ENCODE results near the gene SUFU. TPM values are rescaled to one million over a fixed set of nuclear protein-coding genes. Genes with fewer than 3 reads are reported as not detected.

Gene SUFU
- total RNA-seq, 1 experiment from 2014 or later: 13.1 TPM

DNA sequence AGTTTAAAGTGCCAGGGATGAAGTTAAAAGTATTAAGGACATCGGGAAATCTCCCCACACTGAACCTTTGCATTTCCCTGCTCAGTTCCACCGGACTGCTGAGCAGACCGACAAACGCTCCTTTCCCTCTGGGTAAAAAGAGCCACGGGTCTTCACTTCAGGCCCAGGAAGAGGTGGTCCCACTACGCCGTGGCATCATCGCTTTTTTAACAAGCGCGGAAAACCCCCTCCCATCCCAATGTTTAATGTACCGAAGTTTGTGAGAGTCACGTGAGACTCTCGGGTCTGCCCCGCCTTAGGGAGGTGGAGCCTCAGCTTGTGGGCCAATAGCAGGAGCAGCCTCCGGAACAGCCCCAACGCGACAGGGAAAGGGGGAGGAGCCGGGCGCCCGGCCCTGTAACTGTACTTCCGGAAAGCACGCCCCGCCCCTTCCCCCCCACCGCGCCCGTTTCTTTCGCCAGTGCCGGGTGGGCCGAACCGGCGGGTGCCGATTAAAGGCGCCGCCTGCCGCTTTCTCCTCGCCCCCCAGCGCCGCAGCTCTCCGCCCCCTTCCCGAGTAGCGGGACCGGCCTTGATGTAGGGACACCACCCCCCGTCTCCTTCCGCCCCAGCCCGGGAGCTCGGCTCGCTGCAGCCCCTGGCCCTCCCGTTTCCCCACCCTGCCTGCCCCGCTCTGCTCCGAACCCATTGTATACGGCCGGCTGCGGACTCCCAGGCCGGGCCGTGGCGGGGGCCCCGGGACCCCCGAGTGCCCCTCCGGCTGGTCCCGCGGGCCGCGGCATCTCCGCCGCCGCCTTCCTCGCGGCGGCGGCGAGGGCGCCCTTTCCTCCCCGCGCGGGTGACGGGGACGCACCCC, 138.3 kb downstream of the SUFU start (continued):
- TF ChIP-seq MXD4 (CRISPR knock-in tag; IDR thresholded peaks at IDR 0.05; ENCODE audit: borderline replicate concordance) (no peak), PREB (CRISPR knock-in tag; IDR thresholded peaks at IDR 0.05; ENCODE audit: borderline replicate concordance) (no peak), TP53 (CRISPR knock-in tag; IDR thresholded peaks at IDR 0.05) (0 out of 2 replicates have a peak, but pooled peaks have one; percentile 44), ATF6 (CRISPR knock-in tag; IDR thresholded peaks at IDR 0.05) (no peak), MYBL2 (CRISPR knock-in tag; IDR thresholded peaks at IDR 0.05) (peak; percentile 56; the same call in 1 of the 2 replicates), KAT7 (CRISPR knock-in tag; IDR thresholded peaks at IDR 0.05; ENCODE audit: borderline replicate concordance) (no peak), ZNF671 (CRISPR knock-in tag; IDR thresholded peaks at IDR 0.05) (no peak), ZNF121 (CRISPR knock-in tag; IDR thresholded peaks at IDR 0.05) (no peak), PRRX2 (CRISPR knock-in tag; IDR thresholded peaks at IDR 0.05) (no peak)
- TF ChIP-seq, protein P1, sequence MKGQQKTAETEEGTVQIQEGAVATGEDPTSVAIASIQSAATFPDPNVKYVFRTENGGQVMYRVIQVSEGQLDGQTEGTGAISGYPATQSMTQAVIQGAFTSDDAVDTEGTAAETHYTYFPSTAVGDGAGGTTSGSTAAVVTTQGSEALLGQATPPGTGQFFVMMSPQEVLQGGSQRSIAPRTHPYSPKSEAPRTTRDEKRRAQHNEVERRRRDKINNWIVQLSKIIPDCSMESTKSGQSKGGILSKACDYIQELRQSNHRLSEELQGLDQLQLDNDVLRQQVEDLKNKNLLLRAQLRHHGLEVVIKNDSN (CRISPR knock-in tag; IDR thresholded peaks at IDR 0.05): peak; percentile 91
- TF ChIP-seq, protein P2, sequence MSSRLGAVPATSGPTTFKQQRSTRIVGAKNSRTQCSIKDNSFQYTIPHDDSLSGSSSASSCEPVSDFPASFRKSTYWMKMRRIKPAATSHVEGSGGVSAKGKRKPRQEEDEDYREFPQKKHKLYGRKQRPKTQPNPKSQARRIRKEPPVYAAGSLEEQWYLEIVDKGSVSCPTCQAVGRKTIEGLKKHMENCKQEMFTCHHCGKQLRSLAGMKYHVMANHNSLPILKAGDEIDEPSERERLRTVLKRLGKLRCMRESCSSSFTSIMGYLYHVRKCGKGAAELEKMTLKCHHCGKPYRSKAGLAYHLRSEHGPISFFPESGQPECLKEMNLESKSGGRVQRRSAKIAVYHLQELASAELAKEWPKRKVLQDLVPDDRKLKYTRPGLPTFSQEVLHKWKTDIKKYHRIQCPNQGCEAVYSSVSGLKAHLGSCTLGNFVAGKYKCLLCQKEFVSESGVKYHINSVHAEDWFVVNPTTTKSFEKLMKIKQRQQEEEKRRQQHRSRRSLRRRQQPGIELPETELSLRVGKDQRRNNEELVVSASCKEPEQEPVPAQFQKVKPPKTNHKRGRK (CRISPR knock-in tag; IDR thresholded peaks at IDR 0.05; ENCODE audit: borderline replicate concordance): no peak
- TF ChIP-seq, protein P3, sequence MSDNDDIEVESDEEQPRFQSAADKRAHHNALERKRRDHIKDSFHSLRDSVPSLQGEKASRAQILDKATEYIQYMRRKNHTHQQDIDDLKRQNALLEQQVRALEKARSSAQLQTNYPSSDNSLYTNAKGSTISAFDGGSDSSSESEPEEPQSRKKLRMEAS (CRISPR knock-in tag; IDR thresholded peaks at IDR 0.05): peak; percentile 79

- Mint-ChIP-seq H3K36me3 (no peaks in the 10 kb centered on the region), H3K27ac (peak overlapping the region; percentile 94), H3K27me3 (ENCODE audit: low read depth) (peaks cover 4% of the 10 kb centered on the region; the same call in 1 of the 2 replicates), H3K4me3 (peak overlapping the region; percentile 87), H3K9me3 (no peaks in the 10 kb centered on the region), H3K4me1 (peaks cover 27% of the 10 kb centered on the region)
- DNase-seq (ENCODE audit: low spot score) (peak; percentile 52), ATAC-seq (no peak)
- TF ChIP-seq TP53 (CRISPR knock-in tag; IDR thresholded peaks at IDR 0.05) (0 out of 2 replicates have a peak, but pooled peaks have one; percentile 8), IRF2 (CRISPR knock-in tag; IDR thresholded peaks at IDR 0.05; ENCODE audit: borderline replicate concordance, low read depth) (no peak), SOX15 (CRISPR knock-in tag; IDR thresholded peaks at IDR 0.05) (no peak)
- TF ChIP-seq, protein P4, sequence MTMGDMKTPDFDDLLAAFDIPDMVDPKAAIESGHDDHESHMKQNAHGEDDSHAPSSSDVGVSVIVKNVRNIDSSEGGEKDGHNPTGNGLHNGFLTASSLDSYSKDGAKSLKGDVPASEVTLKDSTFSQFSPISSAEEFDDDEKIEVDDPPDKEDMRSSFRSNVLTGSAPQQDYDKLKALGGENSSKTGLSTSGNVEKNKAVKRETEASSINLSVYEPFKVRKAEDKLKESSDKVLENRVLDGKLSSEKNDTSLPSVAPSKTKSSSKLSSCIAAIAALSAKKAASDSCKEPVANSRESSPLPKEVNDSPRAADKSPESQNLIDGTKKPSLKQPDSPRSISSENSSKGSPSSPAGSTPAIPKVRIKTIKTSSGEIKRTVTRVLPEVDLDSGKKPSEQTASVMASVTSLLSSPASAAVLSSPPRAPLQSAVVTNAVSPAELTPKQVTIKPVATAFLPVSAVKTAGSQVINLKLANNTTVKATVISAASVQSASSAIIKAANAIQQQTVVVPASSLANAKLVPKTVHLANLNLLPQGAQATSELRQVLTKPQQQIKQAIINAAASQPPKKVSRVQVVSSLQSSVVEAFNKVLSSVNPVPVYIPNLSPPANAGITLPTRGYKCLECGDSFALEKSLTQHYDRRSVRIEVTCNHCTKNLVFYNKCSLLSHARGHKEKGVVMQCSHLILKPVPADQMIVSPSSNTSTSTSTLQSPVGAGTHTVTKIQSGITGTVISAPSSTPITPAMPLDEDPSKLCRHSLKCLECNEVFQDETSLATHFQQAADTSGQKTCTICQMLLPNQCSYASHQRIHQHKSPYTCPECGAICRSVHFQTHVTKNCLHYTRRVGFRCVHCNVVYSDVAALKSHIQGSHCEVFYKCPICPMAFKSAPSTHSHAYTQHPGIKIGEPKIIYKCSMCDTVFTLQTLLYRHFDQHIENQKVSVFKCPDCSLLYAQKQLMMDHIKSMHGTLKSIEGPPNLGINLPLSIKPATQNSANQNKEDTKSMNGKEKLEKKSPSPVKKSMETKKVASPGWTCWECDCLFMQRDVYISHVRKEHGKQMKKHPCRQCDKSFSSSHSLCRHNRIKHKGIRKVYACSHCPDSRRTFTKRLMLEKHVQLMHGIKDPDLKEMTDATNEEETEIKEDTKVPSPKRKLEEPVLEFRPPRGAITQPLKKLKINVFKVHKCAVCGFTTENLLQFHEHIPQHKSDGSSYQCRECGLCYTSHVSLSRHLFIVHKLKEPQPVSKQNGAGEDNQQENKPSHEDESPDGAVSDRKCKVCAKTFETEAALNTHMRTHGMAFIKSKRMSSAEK (CRISPR knock-in tag; IDR thresholded peaks at IDR 0.05; ENCODE audit: borderline replicate concordance): no peak
- POLR2A ChIA-PET: interaction anchor here (0.6 to 1.9 kb wide), 7 partner anchors 10 to 229 kb away, joined by 3 to 17 read pairs (median 6); partner anchors contain the start of genes ARL3, SFXN2 and WBP1L
- CTCF ChIA-PET: interaction anchor here (0.7 to 2.4 kb wide), 6 partner anchors 18 to 46 kb away, joined by 3 to 11 read pairs (median 6); no protein-coding TSS in a partner anchor
These were observed 139.1 kb downstream of the SUFU start for GRCh38 chr10:102642736-102643335.
